GM19043 (cell line): ENCODE data around the gene CSNK2A1.
A peak's percentile ranks its signal among the peaks of the same experiment; 100 is the strongest.
"Not testable (repeated sequence)": the region's sequence is repeated elsewhere in the genome, so short reads cannot be mapped to it uniquely, and the experiment has no call there.

Experiments used
- ATAC-seq: cut with Tn5 transposase; IDR thresholded peaks from one replicate; pipeline ENCODE4 v1.9.1; 2021; ENCODE audit warnings: low read depth; ENCODE audit not compliant: unreplicated experiment

The CSNK2A1 gene

DNA sequence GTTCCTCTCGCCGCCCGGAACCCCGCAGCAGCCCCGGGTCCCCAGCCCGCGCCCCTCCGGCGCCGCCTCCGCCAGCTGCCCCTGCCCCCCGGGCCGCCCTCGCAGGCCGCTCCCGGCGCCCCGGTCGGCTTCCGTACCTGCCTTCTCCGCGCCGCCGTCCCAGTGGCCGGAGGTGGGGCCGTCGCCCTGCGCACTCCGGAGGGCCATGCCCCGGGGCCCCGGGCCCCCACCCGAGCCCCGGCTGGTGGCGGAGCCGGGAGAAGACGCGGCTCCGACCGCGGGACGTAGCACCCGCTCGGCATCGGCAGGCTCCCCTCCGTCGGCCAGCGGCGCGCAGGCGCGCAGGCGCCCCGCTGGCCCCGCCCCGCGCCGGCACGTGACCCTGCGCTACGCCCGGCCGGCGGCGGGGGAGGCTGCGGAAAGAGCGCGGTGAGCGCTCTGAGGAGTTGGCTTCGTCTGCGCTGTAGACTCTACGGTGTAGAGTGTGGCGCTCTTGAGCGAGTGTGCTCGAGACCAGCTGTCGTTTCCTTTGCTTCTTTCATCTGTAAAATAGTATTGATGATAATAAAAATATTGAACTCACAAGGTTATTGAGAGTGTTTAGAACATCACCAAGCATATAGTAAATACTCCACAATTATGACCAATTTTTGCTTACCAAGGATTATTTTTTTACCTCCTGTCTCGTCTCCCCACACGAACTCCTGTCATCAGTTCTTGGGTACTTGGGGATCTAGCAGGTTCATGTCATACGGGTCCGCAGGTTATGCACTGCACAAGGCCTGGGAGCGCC lies 81.2 kb downstream of the CSNK2A1 start, which contains the start of gene TBC1D20:
TBC1D20 (minus strand) TSS at position 335 of the 793 bp plus-strand sequence; CDS start at position 207, 128 bp downstream.
- peak; percentile 96 for ATAC-seq

DNA sequence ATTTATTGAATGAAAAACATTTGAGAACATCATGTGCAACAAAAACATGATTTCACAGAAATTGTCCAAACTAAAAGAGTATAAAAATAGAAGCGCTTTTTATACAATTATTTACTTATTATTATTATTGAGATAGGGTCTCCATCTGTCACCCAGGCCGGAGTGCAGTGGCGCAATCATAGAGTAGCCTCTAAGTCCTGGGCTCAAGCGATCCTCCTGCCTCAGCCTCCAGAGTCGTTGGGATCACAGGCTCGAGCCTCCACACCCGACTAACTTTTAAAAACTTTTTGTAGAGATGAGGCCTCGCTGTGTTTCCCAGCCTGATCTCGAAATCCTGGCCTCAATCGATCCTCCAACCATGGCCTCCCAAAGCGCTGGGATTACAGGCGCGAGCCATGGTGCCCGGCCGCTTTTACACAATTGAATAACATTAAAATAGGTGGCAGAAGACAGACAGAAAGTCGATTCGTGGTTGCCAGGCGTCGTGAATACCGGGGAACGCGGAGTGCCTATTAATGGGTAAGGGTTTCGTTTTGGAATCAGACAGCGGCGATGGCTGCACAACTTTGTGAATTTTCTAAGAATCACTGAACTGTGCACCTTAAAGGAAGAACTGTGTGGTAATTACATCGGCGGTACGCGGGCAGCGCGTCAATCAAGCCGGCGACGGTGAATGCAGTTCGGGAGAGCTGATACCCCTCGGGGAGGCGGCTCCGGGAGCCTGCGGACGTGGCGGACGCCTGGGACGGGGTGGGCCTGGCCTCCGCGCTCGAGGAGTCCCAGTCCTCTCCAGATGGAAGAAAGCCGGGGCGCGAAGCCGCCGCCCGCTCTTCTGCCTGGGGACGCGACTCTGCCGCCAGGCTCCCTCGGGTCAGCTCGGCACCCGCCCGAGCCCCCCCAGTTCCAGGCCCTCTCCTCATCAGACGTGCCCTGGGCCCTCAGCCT lies 82.1 kb downstream of the CSNK2A1 start:
- ATAC-seq, result peak; percentile 25

DNA sequence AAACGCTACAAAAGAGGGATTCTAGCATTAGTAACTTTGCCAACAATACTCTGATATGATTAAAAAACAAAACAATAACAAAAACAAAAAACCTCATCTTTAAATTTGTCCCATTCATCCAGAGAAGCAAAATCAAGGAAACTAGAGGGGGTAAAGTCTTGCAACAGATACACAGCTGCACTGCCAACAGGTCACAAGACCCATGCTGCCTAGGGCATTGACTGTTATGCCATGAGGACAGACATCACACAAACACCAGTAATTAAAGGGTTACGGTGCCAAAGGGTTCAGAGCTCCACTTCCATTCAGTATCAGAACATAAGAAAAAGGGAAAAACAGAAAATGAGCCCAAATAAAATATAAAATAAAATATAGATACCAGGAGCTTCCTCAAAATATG lies 82.9 kb downstream of the CSNK2A1 start:
- ATAC-seq, result no peak

DNA sequence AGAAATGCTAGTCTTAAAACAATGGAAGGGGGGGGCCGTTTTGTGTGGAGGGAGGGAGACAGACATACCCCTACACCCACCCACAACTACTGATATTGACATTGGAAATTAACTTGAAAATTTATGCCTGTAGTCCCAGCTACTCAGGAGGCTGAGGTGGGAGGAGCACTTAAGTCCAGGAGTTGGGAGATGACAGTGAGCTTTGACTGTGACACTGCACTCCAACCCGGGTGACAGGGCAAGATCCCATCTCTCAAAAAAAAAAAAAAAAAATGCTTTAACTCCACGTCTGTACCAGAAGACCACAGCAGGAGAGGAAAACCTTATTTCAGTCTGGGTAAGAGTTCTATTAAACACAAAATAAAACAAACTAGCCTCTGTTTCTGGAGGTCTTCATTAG lies 83.4 kb downstream of the CSNK2A1 start:
- no peak for ATAC-seq

DNA sequence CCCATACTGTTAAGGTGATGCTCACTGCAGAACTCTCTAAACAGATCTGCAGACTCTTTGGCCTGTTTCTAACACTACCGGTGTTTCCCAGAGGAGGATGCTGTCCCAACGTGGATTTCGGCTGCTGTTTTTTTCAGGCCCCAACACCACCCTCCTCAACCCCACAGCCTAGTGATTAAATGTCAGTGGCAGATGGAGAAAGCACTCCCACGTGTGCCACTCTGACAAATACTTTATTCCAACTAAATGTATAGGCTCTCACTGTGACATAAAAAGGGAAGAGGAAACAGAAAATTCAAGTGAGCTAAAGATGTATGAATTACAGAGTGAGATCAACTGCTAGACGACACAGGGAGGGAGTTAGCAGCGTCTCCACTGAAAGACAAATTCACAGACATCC lies 84.8 kb downstream of the CSNK2A1 start:
- no peak for ATAC-seq

DNA sequence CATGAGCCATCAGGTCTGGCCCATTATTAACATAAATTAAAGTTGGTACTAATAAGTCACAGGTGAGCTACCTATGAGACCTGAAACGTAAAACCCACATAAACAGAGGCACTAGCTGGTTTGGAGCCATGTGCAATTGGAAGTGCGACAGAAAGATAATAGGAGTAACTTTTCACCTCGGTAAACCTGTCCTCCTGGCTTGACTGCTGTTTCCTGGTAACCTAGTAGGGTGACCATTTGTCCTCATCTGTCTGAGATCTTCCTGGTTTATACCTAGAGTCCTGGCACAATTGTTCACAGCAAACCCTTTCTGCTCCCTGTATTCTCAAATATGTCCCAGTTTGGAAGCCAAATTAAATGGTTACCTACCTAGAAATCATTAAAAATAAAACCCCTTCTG lies 88.6 kb downstream of the CSNK2A1 start:
- ATAC-seq, result no peak

DNA sequence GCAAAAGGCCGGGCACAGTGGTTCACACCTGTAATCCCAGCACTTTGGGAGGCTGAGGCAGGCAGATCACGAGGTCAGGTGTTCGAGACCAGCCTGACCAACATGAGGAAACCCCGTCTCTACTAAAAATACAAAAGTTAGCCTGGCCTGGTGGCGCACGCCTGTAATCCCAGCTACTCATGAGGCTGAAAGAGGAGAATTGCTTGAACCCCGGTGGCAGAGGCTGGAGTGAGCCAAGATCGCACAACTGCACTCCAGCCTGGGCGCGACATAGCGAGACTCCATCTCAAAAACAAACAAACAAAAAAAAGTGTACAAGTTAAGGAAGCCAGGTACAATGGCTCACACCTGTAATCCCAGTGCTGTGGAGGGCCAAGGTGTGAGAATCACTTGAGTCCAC lies 91.6 kb downstream of the CSNK2A1 start:
- not testable (repeated sequence) for ATAC-seq

DNA sequence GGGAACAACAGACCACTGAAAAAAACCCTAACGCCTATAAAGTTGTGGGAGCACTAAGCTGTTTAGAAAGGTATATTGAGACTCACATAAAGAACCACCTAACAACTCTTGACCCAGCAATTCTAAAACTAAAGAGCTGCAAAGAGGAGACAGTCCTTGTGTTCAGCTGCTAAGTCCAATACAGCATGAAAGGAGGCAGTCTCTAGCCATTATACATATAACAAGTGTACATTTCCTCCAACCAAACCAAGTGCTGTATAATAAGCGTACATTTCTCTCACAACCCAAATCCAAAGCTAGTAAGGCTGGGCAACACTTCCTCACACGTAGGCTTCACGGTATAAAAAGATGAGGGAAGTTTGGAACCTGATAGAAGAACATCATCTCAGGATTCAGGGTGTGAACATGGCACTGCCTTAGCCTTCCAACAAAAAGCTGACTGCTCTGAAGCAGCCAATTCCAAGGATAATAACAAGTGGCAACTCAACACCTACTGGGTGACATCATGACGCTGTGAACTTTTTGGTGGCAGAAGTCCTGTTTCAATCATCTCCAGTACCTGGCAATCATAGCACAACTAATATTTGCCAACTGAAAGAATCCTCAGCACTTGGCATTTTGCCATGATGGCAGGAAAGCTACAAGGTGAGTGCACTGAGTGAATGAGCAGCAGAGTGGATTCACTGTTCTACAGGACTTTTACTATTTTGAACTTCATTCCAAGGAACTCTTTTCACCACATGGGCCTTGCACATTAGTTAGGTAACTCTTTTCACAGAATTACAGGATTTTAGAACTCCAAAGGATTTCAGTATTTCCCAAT lies 97.9 kb downstream of the CSNK2A1 start:
- ATAC-seq, result no peak

DNA sequence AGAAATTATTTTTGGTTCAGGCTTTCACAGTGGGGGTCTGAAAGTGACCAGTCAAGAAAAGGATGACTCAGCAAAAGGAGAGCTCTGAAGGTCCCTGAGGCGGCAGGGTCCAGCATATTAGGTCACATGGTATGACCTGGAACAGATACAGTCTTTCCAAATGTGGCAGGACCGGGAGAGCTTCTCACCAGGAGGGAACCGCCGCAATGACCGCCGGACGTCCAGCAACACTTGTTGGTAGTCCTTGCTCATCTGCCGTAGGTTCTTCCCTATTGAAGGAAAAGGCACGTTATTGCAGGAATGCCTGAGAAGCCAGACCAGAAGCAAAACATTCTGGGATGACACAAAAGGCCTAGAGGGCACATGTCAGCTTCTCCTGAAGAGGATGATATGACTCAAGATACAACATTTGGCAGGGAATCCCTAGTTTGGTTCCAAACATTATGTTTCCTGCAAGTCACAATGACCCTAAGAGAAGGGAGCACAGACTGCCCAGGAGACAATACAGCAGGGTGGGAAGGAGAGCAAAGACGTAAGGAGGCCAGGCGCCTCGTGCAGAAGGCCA lies 98.6 kb downstream of the CSNK2A1 start:
- ATAC-seq, result no peak

DNA sequence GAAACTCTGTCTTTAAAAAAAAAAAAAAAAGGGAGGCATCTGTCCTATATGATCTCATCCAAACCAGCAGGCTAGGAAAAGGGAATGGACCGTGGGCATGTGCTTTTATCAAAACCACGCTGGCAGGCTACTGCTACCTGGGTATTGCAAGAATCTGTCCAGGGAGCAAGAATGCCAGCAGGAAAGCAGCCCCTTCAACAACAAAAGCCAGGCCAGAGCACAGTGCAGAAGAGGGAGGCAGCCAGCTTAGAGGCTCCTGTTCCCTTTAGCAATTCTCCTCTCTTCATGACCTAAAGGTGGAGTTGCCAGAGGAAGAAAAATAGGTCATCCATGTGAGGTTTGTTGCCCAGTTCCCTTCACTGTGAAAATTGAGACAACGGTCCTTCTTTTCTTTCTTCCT lies 99.5 kb downstream of the CSNK2A1 start:
- ATAC-seq, result no peak

DNA sequence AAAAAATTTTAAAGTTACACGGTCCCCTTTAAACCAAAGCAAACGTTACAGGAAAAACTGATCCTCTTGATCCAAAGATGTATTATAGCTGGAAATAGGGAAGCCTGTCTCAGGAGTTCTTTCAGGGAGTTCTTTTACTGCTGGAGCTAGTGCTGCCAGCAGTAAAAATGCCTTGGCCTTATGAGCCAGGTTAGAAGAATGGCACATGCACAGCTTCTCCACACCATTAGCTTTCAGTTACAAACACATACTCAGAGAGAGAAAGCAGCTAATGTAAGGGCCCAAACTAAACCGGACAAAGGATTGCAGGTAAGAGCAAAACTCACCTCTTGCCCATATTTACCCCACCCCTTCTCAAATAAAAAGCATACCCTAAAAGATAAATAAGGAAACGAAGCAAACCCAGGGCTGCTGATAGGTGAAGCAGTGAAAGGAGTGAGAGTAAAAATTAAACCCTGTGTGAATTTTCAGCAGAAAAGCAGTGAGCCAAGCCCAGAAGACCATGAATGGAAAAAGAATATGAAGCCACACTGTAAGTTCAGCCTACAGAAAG lies 100.3 kb downstream of the CSNK2A1 start:
- no peak for ATAC-seq

DNA sequence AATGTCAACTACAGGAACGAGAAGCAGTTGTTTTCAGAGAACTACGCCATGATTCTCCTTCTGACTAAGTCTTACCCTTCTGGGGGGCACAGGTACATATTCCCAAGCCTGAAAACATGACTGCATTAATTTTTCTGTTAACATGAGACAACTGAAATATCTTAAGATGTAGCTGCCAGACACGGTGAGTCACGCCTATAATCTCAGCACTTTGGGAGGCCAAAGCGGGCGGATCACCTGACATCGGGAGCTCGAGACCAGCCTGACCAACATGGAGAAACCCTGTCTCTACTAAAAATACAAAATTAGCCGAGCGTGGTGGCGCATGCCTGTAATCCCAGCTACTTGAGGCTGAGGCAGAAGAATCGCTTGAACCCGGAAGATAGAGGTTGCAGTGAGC lies 103.0 kb downstream of the CSNK2A1 start:
- no peak for ATAC-seq

DNA sequence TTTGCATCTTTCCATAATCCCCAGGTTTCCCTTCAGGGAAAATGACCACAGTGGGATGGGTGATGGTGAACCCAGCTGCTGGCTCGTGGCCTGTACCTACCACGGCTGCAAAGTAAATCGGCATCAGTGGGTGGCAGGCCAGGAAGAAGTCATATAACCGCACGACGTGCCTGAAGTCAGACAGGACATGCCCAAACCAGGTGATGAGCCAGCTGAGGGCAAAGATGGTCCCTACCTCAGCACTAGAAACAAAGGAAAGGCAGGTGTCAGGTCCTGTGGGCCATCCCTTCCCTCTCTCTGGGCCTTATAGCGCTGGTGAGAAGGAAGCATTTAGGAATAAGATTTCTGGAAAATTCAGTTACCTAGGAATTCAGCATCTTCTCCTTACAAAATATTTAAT lies 103.4 kb downstream of the CSNK2A1 start:
- ATAC-seq, result no peak

DNA sequence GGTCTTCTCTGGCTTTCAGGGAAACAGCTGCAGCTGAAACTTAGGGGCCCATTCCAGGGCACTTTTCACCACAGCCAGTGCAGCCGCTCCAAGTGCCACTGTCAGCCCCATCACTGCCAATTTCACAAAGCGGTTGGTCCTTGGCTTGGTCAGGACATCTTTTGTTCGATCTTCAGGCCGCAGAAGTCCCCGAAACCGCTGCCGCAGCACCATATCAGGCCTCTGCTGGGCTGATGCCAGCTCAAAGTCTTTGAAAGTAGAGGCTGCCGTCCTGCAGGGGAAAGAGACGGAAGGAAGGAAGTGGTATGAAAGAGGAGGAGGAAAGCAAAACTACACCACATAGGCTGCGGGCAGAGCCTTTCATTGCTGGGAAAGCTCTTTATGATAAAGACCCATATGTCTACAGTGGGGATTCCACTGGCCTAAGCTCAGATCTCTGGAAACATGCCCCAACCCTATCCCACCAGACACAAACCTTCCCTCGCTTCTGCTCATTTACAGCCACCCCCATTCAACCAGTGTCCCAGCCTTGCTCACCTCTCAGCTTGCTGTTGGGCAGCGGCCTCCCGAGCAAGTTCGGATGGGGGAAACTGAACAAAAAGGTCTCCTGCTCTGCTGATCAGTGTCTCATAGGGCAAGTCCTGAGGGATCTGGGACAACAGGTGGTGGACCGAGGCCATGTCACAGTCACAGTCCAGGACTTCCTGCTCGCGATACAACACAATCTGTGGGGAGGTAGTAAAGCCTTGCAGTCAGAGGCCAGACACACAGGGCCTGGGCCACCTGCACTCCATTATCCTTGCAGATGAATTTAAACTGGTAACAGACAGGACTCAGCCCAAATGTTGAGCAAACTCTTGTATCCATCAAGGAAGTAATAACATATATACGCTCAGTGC lies 104.8 kb downstream of the CSNK2A1 start:
- no peak for ATAC-seq

DNA sequence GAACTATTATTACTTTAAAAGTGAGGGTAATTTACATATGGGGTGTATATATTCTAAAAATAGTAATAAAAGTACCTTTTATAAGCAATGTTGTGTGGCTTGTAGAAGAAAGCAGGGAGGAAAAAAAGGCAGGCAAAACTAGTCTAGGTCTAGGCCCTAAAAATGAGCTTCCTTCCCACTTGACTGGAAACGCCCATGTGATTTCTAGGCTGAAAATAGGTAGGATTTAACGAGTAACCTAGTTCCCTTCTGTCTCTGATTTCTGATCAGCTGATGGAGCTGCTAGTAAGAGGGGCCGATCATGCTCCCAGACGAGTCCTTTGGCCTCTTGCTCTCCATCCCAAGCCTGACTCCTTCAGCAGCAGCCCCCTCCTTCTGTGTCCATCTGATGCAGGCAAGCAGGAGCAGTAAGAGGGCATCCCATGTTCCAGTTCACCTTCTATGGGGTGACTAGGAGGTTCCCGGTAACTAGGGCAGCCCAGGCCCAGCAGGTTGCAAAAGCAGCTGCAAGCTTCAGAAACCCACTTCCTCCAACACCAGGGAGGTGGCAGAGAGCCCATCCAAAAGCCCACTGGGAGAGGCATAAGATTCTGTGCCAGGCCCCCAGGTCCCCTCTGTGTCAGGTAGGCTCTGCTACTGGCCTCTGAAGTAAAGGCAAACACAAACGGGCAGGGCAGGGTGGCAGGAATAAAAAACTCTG lies 105.7 kb downstream of the CSNK2A1 start:
- ATAC-seq, result no peak

DNA sequence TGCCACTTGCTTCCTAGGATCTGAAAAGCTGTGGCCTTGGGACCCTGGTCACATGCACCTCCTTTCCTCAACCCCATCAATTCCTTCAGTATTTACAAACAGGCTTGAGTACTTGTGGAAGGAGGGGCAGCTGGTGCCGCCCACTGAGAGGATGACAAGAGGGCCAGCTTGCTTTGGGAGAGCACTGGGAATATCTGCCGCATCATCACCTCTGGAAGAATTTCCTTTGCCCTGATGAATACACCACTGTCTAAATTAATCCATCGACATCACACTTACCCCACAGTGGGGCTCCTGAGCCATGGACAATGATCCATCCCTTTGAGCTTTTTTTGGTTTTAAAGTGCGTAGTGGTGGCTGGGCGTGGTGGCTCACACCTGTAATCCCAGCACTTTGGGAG lies 107.1 kb downstream of the CSNK2A1 start:
- no peak for ATAC-seq

DNA sequence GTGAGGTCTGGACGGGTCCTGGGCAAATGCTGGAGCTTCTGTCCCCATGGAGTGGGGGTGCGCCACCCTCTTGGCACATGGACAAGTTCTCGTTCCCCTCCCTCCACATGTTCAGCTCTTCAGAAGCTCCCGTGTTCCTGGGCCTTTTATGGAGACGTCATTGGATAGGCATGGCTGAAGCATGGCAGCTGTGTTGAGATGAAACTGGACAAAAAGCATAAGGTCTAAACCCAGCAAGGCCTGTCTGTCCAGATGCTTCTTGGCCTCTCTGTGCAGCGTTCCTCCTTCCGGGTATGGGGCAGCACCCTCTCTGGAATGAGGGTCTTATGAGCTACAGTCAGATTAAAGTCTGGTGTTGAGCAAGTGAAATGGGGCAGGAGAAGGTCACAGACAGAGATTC lies 108.0 kb downstream of the CSNK2A1 start:
- ATAC-seq, result no peak

DNA sequence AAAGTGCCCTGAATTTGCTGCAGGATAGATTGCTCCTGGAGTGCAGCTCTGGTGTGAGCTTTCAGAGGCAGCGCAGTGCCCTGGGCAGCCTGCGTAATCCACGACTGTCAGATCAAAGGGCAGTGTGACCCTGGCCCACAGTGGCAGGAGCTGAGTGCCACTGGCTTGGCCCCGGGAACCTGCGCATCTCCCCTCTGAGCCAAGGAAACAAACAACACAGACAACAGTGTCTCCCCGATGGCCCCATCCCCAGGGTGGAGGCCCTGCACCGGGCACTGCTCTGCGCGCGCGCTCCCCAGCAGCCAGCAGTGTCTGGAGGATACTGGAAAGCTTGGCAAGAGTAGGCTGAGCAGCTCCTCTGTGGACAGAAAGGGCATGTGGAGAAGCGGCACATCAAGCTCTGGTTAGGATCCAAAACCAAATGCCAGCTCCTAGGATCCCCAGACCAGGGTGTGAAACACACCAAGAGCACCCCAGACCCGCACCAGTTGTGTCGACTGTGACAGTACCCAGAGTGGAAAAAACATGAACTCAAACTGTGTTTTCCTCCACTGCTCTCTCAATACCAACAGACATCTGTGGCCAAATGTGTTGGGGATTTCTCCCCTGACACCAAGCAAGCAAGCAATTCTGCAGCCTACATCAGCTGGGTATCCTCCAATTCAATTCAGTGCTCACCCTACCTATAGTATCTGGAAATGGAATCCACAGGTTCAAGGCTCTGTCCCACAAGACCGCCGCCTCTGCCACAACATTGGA lies 108.8 kb downstream of the CSNK2A1 start:
- ATAC-seq, result no peak
